Right lobe of liver (tissue), 6 donors: ENCODE data around the gene TMEFF2. TPM values are rescaled to one million over a fixed set of nuclear protein-coding genes. Genes with fewer than 3 reads are reported as not detected.

Experiments used
- ATAC-seq, 4 donors: fragments of 200-7000 bp; cut with Tn5 transposase; one replicate each; pipeline ENCODE4 v1.9.1; 2020; ENCODE audit warnings: mild to moderate bottlenecking in 4 of 4, moderate library complexity in 4 of 4
- DNase-seq, 3 donors: peaks; one replicate each; pipeline ENCODE4 v3.0.0-alpha.2; 2020
- H3K27ac ChIP-seq, 3 donors: fragments of 200-600 bp; one replicate each; pipeline ENCODE4 v1.8.0; 2022
- H3K27me3 ChIP-seq, 2 donors: fragments of 200-600 bp; one replicate each; pipeline ENCODE4 v1.8.0; 2022
- H3K36me3 ChIP-seq, 4 donors: fragments of 200-600 bp; sonication (generic) in 1 of 4; one replicate each; pipeline versions ENCODE4 v1.5.1 to v1.8.0; 2017 to 2022; ENCODE audit warnings: control low read depth in 1 of 4
- H3K4me1 ChIP-seq, 4 donors: fragments of 200-600 bp; sonication (generic) in 1 of 4; one replicate each; pipeline versions ENCODE4 v1.5.1 to v1.8.0; 2017 to 2022; ENCODE audit warnings: control low read depth in 1 of 4
- H3K4me3 ChIP-seq, 3 donors: fragments of 200-600 bp; one replicate each; pipeline ENCODE4 v1.8.0; 2022
- H3K9me3 ChIP-seq, 4 donors: fragments of 200-600 bp; sonication (generic) in 1 of 4; one replicate each; pipeline versions ENCODE4 v1.5.1 to v1.8.0; 2017 to 2022; ENCODE audit warnings: control low read depth in 1 of 4
- POLR2A ChIP-seq: fragments of 450-650 bp; IDR thresholded peaks from one replicate; pipeline ENCODE4 v1.6.1; 2017; ENCODE audit warnings: antibody characterized with exemption, mild to moderate bottlenecking
- WGBS: methylation state at CpG from one replicate; pipeline ENCODE4 v1.1.6; 2018; ENCODE audit warnings: low coverage, low lambda C conversion rate; ENCODE audit not compliant: insufficient coverage; ENCODE audit errors: missing lambda C conversion rate; 5-methylcytosine and 5-hydroxymethylcytosine counted together
- intact Hi-C, 2 donors: fragments of 100-400 bp; cut with DNase I; formaldehyde crosslinking; loops; one replicate each; pipeline versions ENCODE4 v1.11.2 to v1.14.1; 2022
- total RNA-seq, 6 experiments: library from RNA; depleted of rRNA in 2 of 6; stranded (reverse); fragments of >200 nt in 2 of 6; fragmentation: NEBNext Ultra II Directional in 3 of 6; extraction: Animal tissue kit (Norgen Biotek cat#: 25700) in 3 of 6; gene quantifications; one replicate each; pipeline versions ENCODE4 v1.1.0 to v1.2.4, GENCODE V29; 2016 to 2023
- TF ChIP-seq, protein P1 (sequence below), 4 donors: fragments of 200-600 bp in 3 of 4; fragments of 450-650 bp in 1 of 4; IDR thresholded peaks; one replicate each; pipeline versions ENCODE4 v1.5.1 to v1.8.0; 2016 to 2022; ENCODE audit warnings: antibody characterized with exemption in 4 of 4, mild to moderate bottlenecking in 2 of 4
- donor health status: DM: no; HTN: yes; CAD: no.
- donor health status: DM: no; HTN: no; CAD: no.
- donor health status: DM: no; HTN: no; CAD: no.
- donor health status: DM: no; HTN: yes; CAD: no.
- donor health status: DM: no; HTN: yes; CAD: no.

TMEFF2 gene
- total RNA-seq, 6 experiments from 2014 or later = not detected

DNA sequence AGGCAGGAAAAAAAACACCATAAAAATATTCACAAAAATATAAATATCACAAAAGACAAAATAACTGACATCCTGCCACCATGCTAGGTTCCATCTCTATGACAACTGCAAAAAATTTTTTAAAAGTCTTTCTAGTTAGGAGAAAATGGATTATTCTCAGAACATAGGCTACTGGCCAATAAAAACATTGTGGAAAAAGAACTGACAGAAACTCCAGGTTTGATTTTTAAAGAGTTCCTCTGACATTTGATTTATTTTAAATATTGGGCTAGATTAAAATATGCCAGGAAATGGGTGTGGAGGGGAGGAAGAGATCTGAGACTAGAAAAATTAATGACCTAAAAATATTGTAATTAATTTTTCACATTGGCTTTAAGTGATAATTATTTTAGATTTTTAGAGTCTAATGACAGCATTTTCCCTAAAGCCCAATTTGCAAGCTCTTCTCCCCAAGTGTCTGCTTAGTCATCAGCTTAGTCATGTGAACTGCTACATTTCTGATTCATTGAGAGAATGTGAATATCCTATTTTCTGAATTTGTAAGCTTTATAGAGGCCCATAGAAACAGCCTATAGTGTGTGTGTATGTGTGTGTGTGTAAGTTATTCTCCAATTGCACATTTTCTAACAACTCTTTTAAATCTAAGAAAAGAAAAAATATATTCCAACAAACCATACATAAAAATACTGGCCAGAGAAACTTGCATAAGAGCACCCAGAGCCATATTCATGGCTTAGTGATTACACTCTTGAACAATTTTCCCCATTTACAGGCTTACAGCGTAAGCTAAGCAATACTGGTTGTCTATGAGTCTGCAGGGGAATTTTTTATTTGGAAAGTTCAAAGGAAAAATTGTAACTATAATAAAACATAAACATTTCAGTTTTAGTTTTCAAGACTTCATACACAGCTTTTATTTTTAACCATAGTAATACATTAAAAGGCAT is 48.4 kb downstream of the TMEFF2 start:
- TF ChIP-seq POLR2A = no peak
- TF ChIP-seq, protein P1, sequence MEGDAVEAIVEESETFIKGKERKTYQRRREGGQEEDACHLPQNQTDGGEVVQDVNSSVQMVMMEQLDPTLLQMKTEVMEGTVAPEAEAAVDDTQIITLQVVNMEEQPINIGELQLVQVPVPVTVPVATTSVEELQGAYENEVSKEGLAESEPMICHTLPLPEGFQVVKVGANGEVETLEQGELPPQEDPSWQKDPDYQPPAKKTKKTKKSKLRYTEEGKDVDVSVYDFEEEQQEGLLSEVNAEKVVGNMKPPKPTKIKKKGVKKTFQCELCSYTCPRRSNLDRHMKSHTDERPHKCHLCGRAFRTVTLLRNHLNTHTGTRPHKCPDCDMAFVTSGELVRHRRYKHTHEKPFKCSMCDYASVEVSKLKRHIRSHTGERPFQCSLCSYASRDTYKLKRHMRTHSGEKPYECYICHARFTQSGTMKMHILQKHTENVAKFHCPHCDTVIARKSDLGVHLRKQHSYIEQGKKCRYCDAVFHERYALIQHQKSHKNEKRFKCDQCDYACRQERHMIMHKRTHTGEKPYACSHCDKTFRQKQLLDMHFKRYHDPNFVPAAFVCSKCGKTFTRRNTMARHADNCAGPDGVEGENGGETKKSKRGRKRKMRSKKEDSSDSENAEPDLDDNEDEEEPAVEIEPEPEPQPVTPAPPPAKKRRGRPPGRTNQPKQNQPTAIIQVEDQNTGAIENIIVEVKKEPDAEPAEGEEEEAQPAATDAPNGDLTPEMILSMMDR (IDR thresholded peaks at IDR 0.05) = no peak
- Histone ChIP-seq H3K36me3 (no peaks in the 10 kb centered on the region), H3K27ac (no peak overlapping the region), H3K27me3 (no peaks in the 10 kb centered on the region), H3K9me3 (no peaks in the 10 kb centered on the region), H3K4me1 (peaks cover 0 to 10% (median 0%) of the 10 kb centered on the region in 4 donors), H3K4me3 (no peak overlapping the region)
- DNase-seq = no peak
- intact Hi-C loops = no loop called here
- WGBS = 95% methylated on average over 1 of the region's 1 CpG
- ATAC-seq = peak in 1 of 4 donors; percentile 53

DNA sequence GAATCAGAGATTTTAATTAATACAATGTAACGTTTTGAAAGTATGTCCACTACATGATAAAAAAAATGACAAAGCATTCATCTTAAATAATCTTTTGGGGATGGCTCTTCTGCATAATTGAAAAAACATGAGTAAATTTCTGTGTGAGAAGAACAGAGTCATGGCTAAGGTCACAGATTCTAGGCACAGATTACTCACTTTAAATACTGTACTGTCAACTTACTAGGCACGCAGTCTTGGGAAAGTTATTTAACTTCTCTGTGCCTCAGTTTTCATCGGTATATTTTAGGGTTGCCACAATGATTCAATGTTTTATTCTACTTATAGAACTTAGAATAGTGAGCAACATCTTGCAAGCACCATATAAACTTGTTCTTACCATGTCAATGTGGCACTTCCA is 49.2 kb downstream of the TMEFF2 start:
- 75% methylated on average over 3 of the region's 3 CpGs for WGBS
- TF ChIP-seq, protein P1 (IDR thresholded peaks at IDR 0.05) = no peak
- TF ChIP-seq POLR2A = no peak

DNA sequence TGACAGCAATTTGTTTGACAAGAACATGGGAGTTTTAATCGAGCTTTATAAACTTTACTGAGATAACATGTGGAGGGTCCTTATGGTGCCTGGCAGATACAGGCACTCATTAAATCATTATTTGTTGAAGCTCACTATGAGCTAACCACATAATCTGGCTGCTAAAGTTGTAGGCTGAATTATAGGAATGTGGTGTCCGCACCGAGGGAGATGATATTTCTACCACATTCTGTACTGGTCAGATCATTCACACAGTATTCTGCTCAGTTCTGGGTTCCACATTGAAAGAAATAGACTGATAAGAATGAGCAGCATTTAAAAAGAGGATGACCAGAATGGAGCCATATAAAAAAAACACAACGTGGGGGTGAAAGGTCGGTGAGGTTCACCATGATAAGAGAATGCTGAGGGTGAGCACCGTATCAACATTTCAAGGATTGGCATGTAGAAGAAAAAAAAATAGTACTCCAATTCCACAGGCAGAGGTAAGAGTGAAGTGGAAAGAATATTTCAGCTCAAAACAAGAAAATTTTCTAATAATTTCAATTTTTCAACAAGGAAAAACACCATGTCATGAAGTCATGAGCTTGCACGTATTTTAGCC is 54.4 kb downstream of the TMEFF2 start:
- Histone ChIP-seq H3K4me3 (no peak overlapping the region), H3K27ac (no peak overlapping the region), H3K9me3 (no peaks in the 10 kb centered on the region), H3K36me3 (no peaks in the 10 kb centered on the region), H3K27me3 (no peaks in the 10 kb centered on the region), H3K4me1 (no peaks in the 10 kb centered on the region)
- 56% methylated on average over 7 of the region's 7 CpGs for WGBS
- ATAC-seq (no peak), DNase-seq (no peak)
- no peak for TF ChIP-seq POLR2A
- TF ChIP-seq, protein P1 (IDR thresholded peaks at IDR 0.05) = no peak
- intact Hi-C loops = no loop called here

More for the DNA sequence above, 49.2 kb downstream of the TMEFF2 start:
- H3K9me3 ChIP-seq = no peaks in the 10 kb centered on the region
- H3K27ac ChIP-seq = no peak overlapping the region
- H3K4me1 ChIP-seq = peaks cover 0 to 10% (median 0%) of the 10 kb centered on the region in 4 donors
- intact Hi-C loops = no loop called here
- no peaks in the 10 kb centered on the region for H3K36me3 ChIP-seq
- no peak for DNase-seq
- H3K27me3 ChIP-seq = no peaks in the 10 kb centered on the region
- no peak overlapping the region for H3K4me3 ChIP-seq
- ATAC-seq = no peak

DNA sequence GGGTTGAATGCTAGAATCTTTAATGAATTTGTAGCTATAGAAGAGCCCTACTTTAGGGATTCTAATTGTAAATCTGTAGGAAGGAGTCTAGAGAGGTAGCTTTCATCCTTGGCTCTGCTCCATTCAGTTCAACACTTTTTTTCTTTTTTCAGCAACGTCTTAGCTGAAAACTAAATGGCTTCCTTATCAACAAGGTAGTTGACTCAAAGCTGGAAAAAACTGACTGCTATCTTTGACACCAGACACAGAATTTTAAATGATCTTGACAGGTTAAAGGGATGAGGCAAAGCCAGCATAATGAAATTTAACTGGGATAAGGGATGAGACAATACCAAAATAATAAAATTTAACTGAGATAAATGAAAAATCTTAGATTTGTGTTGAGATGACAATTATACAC is 54.9 kb downstream of the TMEFF2 start:
- H3K4me3 ChIP-seq = no peak overlapping the region
- WGBS = 31% methylated on average over 1 of the region's 1 CpG
- no peaks in the 10 kb centered on the region for H3K36me3 ChIP-seq
- no peak for TF ChIP-seq POLR2A
- TF ChIP-seq, protein P1 (IDR thresholded peaks at IDR 0.05) = no peak
- no peaks in the 10 kb centered on the region for H3K4me1 ChIP-seq
- H3K9me3 ChIP-seq = no peaks in the 10 kb centered on the region
- ATAC-seq (no peak), DNase-seq (no peak)
- H3K27ac ChIP-seq = no peak overlapping the region
- H3K27me3 ChIP-seq = no peaks in the 10 kb centered on the region
- intact Hi-C loops = no loop called here
